ENCODE measurements around the gene SDHAF1.

Gene SDHAF1

GRCh38 chr19:35987571-35987896 lies 7.5 kb upstream of the SDHAF1 start:
- DNase-seq, result no peak

- DNase-seq, result no peak
Measured at GRCh38 chr19:35988824-35989223, 6.2 kb upstream of the SDHAF1 start.

GRCh38 chr19:35990156-35990555 lies 4.8 kb upstream of the SDHAF1 start:
- no peak for DNase-seq

- DNase-seq, result no peak
Measured at GRCh38 chr19:35990771-35991730, 3.9 kb upstream of the SDHAF1 start.

DNA sequence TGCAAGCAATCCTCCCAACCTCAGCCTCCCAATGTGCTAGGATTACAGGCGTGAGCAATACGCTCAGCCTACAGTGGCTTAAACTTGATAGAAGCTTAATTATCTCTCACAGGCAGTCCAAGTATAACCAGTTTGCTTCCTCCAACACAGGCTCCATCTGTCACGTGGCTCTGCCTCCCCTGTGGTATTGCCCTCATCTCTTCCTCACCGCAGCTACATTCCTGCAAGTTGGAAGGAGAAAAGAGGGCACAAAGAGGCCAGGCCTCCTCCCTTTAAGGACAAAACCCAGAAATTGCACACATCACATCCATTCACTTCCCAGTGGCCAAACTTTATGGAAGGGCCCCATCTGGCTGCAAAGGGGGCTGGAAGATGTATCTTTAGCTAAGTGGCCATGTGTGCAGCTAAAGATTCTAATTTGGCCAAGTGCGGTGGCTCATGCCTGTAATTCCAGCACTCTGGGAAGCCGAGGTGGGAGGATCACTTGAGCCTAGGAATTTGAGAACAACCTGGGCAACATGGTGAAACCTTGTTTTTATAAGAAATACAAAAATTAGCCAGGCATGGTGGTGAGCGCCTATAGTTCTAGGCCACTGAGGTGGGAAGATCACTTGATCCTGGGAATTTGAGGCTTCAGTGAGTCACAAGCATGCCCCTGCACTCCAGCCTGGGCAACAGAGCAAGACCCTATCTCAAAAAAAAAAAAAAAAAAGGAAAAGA lies 3.1 kb upstream of the SDHAF1 start:
- no peak for DNase-seq

GRCh38 chr19:35992907-35993765 lies 1.9 kb upstream of the SDHAF1 start:
- DNase-seq, result no peak

- no peak for DNase-seq
Measured at GRCh38 chr19:35993923-35994598, 927 bp upstream of the SDHAF1 start.

- no peak for DNase-seq
Measured at GRCh38 chr19:35996777-35997176, 1.8 kb downstream of the SDHAF1 start.

- DNase-seq, result no peak
Measured at GRCh38 chr19:36001605-36002004, 6.6 kb downstream of the SDHAF1 start.

DNA sequence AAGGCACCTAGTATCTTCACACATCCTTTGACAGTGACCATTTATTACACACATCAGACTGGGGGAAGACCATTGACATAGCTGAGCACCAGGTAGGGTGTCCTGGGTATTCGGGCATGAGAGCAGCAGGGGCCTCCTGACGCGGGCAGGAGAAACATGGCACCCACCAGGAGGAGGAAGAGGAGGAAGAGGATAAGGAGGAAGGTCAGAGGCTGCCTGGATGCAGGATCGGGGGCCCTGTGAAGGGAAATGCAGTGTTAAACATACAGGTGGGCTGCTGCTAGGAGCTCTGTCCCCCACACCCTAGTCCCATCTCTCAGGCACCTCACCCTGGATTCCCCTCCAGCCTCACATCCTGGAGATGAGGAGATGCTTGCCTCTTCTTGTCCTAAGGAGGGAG lies 8.3 kb downstream of the SDHAF1 start:
- DNase-seq, result no peak

DNA sequence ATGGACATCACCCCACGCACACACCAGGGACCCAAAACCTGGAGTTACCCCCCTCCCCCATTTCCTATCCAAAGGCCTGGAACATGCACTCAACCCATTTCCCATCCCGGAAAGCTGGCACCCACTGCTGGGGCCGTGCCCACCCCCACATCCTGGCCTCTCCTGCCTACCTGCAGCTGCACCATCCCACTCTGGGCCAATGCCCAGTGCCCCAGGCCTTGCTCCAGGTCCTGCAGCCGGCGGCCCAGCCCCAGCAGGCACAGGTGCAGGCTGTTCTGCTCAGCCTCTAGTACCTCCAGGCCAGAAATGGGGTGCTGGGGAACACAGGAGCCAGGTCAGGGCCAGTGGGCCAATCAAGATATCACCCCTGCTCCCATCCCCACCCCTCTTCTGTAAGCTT lies 12.0 kb downstream of the SDHAF1 start:
- no peak for DNase-seq

DNA sequence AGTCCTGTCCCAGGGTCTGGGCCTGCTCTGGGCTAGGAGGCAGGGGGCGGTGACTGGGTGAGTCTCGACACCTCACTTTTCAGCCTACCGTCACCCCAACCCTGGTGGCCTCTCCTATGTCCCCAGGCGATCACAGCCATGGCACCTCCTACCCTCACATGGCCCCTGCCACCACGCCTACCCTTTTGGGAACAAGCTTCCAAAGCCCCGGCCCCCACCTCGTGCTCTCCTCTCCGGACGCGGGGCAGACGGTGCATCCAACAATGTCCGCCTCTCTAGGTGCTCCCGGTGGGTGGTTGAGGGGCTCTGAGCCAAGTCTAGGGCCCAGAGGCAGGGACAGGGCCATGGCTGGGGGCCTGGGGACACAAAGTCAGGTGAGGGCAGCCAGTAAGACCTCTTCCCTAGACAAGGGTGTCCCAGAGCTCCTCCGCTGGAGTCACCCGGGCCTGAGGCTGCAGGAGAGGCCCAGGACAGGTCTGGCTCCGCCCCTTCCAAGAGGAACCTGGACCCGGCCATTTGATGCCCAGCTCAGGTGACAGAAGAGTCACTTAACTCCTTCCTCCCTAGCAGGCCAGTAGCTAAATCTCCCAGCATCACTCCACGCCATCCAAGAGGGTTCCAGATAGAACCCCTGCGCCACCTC lies 13.5 kb downstream of the SDHAF1 start, which contains the start of gene SYNE4:
TSS of gene SYNE4 (minus strand) at position 478 of the 643 bp plus-strand sequence. CDS start at position 346, 132 bp downstream.
- no peak for DNase-seq

DNA sequence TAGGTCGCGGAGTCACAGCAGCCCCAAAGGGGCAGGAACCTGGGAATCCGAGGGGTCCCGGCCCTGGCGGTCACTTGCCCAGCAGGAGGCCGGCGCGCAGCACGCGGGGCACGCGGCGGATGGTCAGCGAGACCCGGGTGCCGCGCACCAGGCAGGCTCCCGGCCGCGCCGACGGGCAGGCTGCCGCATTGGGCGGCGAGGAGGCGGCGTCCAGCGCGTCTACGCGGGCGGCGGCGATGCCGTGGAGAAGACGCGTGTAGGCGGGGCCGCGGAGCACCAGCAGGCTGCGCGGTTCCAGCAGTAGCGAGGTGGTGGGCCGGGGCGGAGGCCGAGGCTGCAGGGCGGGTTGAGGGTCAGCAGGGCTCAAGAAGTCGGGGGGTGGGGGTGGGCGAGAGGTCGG lies 14.2 kb downstream of the SDHAF1 start:
- no peak for DNase-seq

DNA sequence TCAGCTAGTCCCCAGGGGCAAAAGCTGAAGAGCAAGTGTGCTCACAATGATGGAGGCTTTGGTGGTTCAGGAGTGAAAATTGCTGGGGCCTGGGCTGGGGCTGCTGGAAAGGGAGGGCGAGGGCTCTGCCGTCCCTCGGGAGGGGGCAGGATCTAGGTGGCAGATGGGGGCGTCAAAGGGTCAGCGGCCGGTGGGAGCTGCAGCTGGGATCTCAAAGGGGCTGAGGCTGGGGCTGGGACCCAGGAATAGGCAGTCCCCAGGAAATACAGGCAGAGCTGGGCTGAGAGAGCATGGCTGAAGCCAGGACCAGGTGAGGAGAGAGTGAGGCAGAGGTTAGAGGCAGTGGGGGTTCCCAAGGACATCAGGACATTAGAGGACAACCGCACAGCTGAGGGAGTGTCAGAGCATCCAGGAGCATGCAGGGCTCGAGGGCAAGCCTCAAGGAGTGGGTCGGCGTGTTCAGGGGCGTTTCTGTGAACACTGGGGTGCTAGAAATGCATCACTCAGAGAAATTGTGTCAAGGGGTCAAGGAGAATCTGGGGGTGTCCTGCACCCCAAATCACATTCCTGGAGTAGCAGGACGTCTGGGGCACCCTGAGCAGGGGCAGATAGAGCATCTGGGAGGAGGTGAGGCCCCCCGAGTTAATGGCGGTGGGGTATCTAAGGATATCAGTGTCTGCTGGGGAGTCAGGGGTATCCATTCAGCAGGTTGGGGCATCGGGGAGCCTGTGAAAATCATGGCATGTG lies 14.8 kb downstream of the SDHAF1 start:
- no peak for DNase-seq

DNA sequence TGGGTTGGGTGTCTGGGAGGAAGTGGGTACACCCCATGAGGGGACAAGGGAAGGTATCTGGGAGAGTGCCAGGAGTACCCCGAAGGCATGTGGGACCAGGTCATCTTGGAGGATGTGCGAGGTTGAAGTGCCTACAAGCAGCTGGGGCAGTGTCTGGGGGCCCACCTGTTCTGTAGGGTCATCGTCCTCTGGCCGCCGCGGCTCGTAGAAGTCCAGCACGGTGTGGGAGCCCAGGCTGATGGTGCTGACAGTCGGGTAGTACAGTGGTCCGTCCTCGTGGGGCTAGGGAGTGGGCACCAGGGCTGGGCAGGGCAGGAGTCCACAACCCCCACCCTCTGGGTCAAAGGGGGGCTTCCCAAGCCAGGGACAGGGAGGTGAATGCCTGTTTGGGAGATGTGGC lies 15.4 kb downstream of the SDHAF1 start:
- DNase-seq, result no peak

- DNase-seq, result no peak
Measured at GRCh38 chr19:36013280-36014011, 18.5 kb downstream of the SDHAF1 start.

- DNase-seq, result peak; percentile 95
Measured at GRCh38 chr19:36014012-36014924, 19.3 kb downstream of the SDHAF1 start, which contains the start of gene ALKBH6. Gene ALKBH6 (minus strand): TSS chr19:36014213. CDS start chr19:36013397, 816 bp downstream.

- no peak for DNase-seq
Measured at GRCh38 chr19:36019061-36019670, 24.2 kb downstream of the SDHAF1 start.

GRCh38 chr19:36023432-36023831 lies 28.4 kb downstream of the SDHAF1 start:
- no peak for DNase-seq

Data from NCI-H2081 treated with DMSO at 0.1 percent for 48 hours (cell line).